Suprapubic skin (tissue), 4 donors: ENCODE data around the gene MRPL46.

ENCODE experiments used
- CTCF ChIP-seq, 2 donors: fragments of 200-600 bp in 1 of 2; fragments of 450-650 bp in 1 of 2; sonication (generic) in 1 of 2; IDR thresholded peaks; one replicate each; pipeline ENCODE4 v1.5.1; 2016 to 2019; ENCODE audit warnings: antibody characterized with exemption in 2 of 2, mild to moderate bottlenecking in 1 of 2, moderate library complexity in 1 of 2
- EP300 ChIP-seq: sonication (generic); formaldehyde crosslinking; IDR thresholded peaks from one replicate; pipeline ENCODE4 v1.6.1; 2017; ENCODE audit warnings: antibody characterized with exemption
- POLR2A ChIP-seq, 2 donors: fragments of 450-650 bp; IDR thresholded peaks; one replicate each; pipeline ENCODE4 v1.6.1; 2017; ENCODE audit warnings: antibody characterized with exemption in 2 of 2, mild to moderate bottlenecking in 2 of 2, moderate library complexity in 2 of 2
- POLR2AphosphoS5 ChIP-seq, 3 donors: sonication (generic); formaldehyde crosslinking; IDR thresholded peaks; one replicate each; pipeline ENCODE4 v1.6.1; 2017; ENCODE audit warnings: antibody characterized with exemption in 3 of 3

GRCh38 chr15:88454236-88454635, 13.0 kb downstream of the MRPL46 start:
- TF ChIP-seq CTCF (IDR thresholded peaks at IDR 0.05) (no peak), POLR2A (IDR thresholded peaks at IDR 0.05) (no peak), EP300 (no peak), POLR2AphosphoS5 (IDR thresholded peaks at IDR 0.05) (no peak)
